ENCODE data around the gene CDKAL1.

The CDKAL1 gene

DNA sequence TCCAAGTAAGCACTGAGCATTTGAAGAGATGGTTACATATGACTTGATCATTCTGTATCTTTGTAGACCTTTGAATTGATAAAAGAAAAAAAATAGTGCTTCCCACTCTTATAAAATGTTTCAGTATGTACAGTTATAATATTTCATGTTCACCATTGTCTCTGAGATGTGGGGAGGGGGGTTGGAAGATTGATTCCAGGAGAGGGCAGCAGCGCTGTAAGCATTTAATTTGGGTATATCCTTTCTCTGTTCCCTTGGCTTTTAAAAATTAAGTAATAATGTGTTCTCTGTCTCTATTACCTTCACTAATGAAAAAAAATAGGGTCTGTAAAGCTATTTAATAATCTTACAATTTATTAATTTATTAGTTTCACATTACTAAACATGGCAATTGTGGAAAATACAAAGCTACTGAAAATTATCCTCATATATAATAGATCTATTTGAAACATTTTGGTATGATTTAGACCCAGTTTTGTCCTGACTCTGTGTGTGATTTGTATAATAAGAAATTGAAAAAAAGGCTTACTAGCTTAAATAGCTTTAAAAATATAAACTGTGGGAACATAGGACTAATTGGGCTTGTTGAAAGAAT, 341.2 kb downstream of the CDKAL1 start:
- no peak for DNase-seq (ENCODE audit: low read depth, low spot score)
- H3K4me3 ChIP-seq (ENCODE audit: insufficient read length, low read depth) = no peak overlapping the region
- H3K9me3 ChIP-seq (ENCODE audit: insufficient read depth, low read length) = no peaks in the 10 kb centered on the region
- TF ChIP-seq SUZ12 (IDR thresholded peaks at IDR 0.05; ENCODE audit: extremely low read depth, insufficient read depth, insufficient read length) (no peak), YY1 (IDR thresholded peaks at IDR 0.05; ENCODE audit: insufficient read depth, insufficient read length) (no peak), ZNF274 (IDR thresholded peaks at IDR 0.05; ENCODE audit: low read depth, low read length) (no peak)
- H3K36me3 ChIP-seq (ENCODE audit: insufficient read depth, insufficient read length, low read length) = no peaks in the 10 kb centered on the region
- no peak overlapping the region for H3K9ac ChIP-seq (ENCODE audit: insufficient read length, low read depth)
- no peaks in the 10 kb centered on the region for H3K27me3 ChIP-seq (ENCODE audit: insufficient read depth, insufficient read length)
- H3K4me1 ChIP-seq (ENCODE audit: insufficient read depth, insufficient read length) = no peaks in the 10 kb centered on the region

GRCh38 chr6:20876036-20876435, 341.8 kb downstream of the CDKAL1 start:
- Histone ChIP-seq H3K4me3 (ENCODE audit: insufficient read length, low read depth) (no peak overlapping the region), H3K9ac (ENCODE audit: insufficient read length, low read depth) (no peak overlapping the region), H3K27me3 (ENCODE audit: insufficient read depth, insufficient read length) (no peaks in the 10 kb centered on the region), H3K36me3 (ENCODE audit: insufficient read depth, insufficient read length, low read length) (no peaks in the 10 kb centered on the region), H3K4me1 (ENCODE audit: insufficient read depth, insufficient read length) (no peaks in the 10 kb centered on the region), H3K9me3 (ENCODE audit: insufficient read depth, low read length) (no peaks in the 10 kb centered on the region)
- DNase-seq (ENCODE audit: low read depth, low spot score) = no peak
- TF ChIP-seq SUZ12 (IDR thresholded peaks at IDR 0.05; ENCODE audit: extremely low read depth, insufficient read depth, insufficient read length) (no peak), YY1 (IDR thresholded peaks at IDR 0.05; ENCODE audit: insufficient read depth, insufficient read length) (no peak), ZNF274 (IDR thresholded peaks at IDR 0.05; ENCODE audit: low read depth, low read length) (no peak)

DNA sequence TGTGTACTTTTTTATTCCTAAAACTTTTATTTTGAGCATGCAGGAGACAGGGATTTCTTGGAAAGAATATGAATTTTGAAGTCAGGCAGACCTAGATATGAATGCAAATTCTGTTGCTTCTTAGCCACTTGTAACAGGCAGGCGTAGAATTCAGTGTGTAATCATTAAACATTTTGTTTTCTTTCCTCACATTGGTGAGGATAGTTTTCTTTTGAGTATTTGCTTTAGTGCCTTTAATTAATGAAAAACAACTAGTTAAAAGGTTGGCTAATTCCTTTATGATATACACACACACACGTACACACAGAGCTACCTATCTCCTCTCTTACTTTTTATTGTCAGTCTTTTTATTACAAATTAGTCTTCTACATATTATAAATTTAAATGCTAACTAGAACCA, 342.3 kb downstream of the CDKAL1 start:
- H3K9me3 ChIP-seq (ENCODE audit: insufficient read depth, low read length) = no peaks in the 10 kb centered on the region
- H3K36me3 ChIP-seq (ENCODE audit: insufficient read depth, insufficient read length, low read length) = no peaks in the 10 kb centered on the region
- H3K4me1 ChIP-seq (ENCODE audit: insufficient read depth, insufficient read length) = no peaks in the 10 kb centered on the region
- no peaks in the 10 kb centered on the region for H3K27me3 ChIP-seq (ENCODE audit: insufficient read depth, insufficient read length)
- TF ChIP-seq SUZ12 (IDR thresholded peaks at IDR 0.05; ENCODE audit: extremely low read depth, insufficient read depth, insufficient read length) (no peak), ZNF274 (IDR thresholded peaks at IDR 0.05; ENCODE audit: low read depth, low read length) (no peak), YY1 (IDR thresholded peaks at IDR 0.05; ENCODE audit: insufficient read depth, insufficient read length) (no peak)
- no peak overlapping the region for H3K9ac ChIP-seq (ENCODE audit: insufficient read length, low read depth)
- DNase-seq (ENCODE audit: low read depth, low spot score) = no peak
- no peak overlapping the region for H3K4me3 ChIP-seq (ENCODE audit: insufficient read length, low read depth)

GRCh38 chr6:20877008-20877937, 343.0 kb downstream of the CDKAL1 start:
- no peak overlapping the region for H3K9ac ChIP-seq (ENCODE audit: insufficient read length, low read depth)
- no peaks in the 10 kb centered on the region for H3K9me3 ChIP-seq (ENCODE audit: insufficient read depth, low read length)
- H3K4me3 ChIP-seq (ENCODE audit: insufficient read length, low read depth) = no peak overlapping the region
- TF ChIP-seq YY1 (IDR thresholded peaks at IDR 0.05; ENCODE audit: insufficient read depth, insufficient read length) (no peak), SUZ12 (IDR thresholded peaks at IDR 0.05; ENCODE audit: extremely low read depth, insufficient read depth, insufficient read length) (no peak), ZNF274 (IDR thresholded peaks at IDR 0.05; ENCODE audit: low read depth, low read length) (no peak)
- no peaks in the 10 kb centered on the region for H3K4me1 ChIP-seq (ENCODE audit: insufficient read depth, insufficient read length)
- DNase-seq (ENCODE audit: low read depth, low spot score) = no peak
- H3K36me3 ChIP-seq (ENCODE audit: insufficient read depth, insufficient read length, low read length) = no peaks in the 10 kb centered on the region
- no peaks in the 10 kb centered on the region for H3K27me3 ChIP-seq (ENCODE audit: insufficient read depth, insufficient read length)

DNA sequence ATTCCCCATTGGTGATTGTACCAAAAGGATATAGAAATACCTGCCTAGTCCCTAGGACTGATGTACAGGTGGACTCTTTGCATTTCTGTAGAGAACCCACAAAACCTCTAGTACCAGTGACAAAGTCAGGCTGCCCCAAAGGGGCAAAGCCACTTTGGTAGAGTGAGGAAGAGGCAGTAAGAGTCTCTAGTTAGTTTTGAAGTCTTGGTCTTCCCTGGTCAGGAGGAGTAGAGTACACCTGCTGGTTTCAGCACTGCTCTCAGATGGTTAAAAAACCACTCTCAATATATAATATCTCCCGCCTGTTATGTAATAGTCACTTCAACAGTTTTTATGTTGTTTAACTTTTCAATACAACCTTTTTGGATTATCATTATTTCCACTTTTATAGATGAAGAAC, 344.9 kb downstream of the CDKAL1 start:
- Histone ChIP-seq H3K27me3 (ENCODE audit: insufficient read depth, insufficient read length) (no peaks in the 10 kb centered on the region), H3K9ac (ENCODE audit: insufficient read length, low read depth) (no peak overlapping the region), H3K9me3 (ENCODE audit: insufficient read depth, low read length) (peaks cover 7% of the 10 kb centered on the region), H3K4me1 (ENCODE audit: insufficient read depth, insufficient read length) (no peaks in the 10 kb centered on the region), H3K36me3 (ENCODE audit: insufficient read depth, insufficient read length, low read length) (no peaks in the 10 kb centered on the region), H3K4me3 (ENCODE audit: insufficient read length, low read depth) (no peak overlapping the region)
- DNase-seq (ENCODE audit: low read depth, low spot score) = no peak
- no peak for TF ChIP-seq ZNF274 (IDR thresholded peaks at IDR 0.05; ENCODE audit: low read depth, low read length)
- TF ChIP-seq YY1 (IDR thresholded peaks at IDR 0.05; ENCODE audit: insufficient read depth, insufficient read length) = no peak
- TF ChIP-seq SUZ12 (IDR thresholded peaks at IDR 0.05; ENCODE audit: extremely low read depth, insufficient read depth, insufficient read length) = no peak

DNA sequence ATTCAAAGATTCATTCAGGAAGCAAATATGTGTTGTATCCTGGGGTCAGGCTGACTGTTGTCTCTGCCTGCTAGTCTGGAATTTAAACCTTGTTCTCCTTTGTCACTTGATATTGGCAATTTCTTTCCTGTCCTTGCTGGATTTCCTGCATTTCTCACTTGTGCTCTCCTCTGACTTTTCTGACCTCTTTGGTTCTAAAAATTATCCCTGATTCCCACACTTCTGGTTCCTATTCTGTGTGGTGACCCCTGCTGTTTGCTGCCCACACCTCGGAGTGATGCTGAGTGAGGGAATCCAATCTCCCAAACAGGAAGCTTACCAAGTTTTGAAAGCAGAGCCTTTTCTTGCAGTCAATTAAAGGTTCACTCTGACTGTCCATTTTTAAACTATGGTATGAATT, 345.3 kb downstream of the CDKAL1 start:
- H3K9me3 ChIP-seq (ENCODE audit: insufficient read depth, low read length) = peaks cover 11% of the 10 kb centered on the region
- DNase-seq (ENCODE audit: low read depth, low spot score) = no peak
- no peaks in the 10 kb centered on the region for H3K27me3 ChIP-seq (ENCODE audit: insufficient read depth, insufficient read length)
- no peaks in the 10 kb centered on the region for H3K4me1 ChIP-seq (ENCODE audit: insufficient read depth, insufficient read length)
- TF ChIP-seq YY1 (IDR thresholded peaks at IDR 0.05; ENCODE audit: insufficient read depth, insufficient read length) (no peak), ZNF274 (IDR thresholded peaks at IDR 0.05; ENCODE audit: low read depth, low read length) (no peak), SUZ12 (IDR thresholded peaks at IDR 0.05; ENCODE audit: extremely low read depth, insufficient read depth, insufficient read length) (no peak)
- H3K36me3 ChIP-seq (ENCODE audit: insufficient read depth, insufficient read length, low read length) = no peaks in the 10 kb centered on the region
- no peak overlapping the region for H3K9ac ChIP-seq (ENCODE audit: insufficient read length, low read depth)
- no peak overlapping the region for H3K4me3 ChIP-seq (ENCODE audit: insufficient read length, low read depth)

DNA sequence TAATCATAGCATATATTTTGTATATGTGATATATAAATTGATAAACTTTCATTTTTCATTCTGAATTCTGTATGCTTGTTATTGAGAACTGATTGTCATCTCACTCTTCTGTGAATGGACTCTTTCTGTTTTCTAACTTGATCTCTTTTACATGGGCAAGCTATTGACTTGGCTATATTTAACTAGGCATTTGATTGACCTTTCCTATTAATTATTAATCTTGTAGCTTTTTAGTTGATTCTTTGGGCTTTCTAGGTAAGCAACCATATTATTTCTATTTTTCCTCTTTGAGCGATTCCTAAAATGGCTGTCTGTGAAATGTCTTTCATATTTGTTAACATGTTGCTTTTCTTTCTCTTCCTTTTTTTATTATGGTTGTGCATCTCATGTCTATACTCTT, 347.1 kb downstream of the CDKAL1 start:
- no peak for TF ChIP-seq YY1 (IDR thresholded peaks at IDR 0.05; ENCODE audit: insufficient read depth, insufficient read length)
- TF ChIP-seq SUZ12 (IDR thresholded peaks at IDR 0.05; ENCODE audit: extremely low read depth, insufficient read depth, insufficient read length) = no peak
- TF ChIP-seq ZNF274 (IDR thresholded peaks at IDR 0.05; ENCODE audit: low read depth, low read length) = no peak
- Histone ChIP-seq H3K27me3 (ENCODE audit: insufficient read depth, insufficient read length) (no peaks in the 10 kb centered on the region), H3K36me3 (ENCODE audit: insufficient read depth, insufficient read length, low read length) (no peaks in the 10 kb centered on the region), H3K4me1 (ENCODE audit: insufficient read depth, insufficient read length) (no peaks in the 10 kb centered on the region), H3K4me3 (ENCODE audit: insufficient read length, low read depth) (no peak overlapping the region), H3K9me3 (ENCODE audit: insufficient read depth, low read length) (peaks cover 23% of the 10 kb centered on the region), H3K9ac (ENCODE audit: insufficient read length, low read depth) (no peak overlapping the region)
- DNase-seq (ENCODE audit: low read depth, low spot score) = no peak
